Measurements from ENCODE around the gene TGFBRAP1.

DNA sequence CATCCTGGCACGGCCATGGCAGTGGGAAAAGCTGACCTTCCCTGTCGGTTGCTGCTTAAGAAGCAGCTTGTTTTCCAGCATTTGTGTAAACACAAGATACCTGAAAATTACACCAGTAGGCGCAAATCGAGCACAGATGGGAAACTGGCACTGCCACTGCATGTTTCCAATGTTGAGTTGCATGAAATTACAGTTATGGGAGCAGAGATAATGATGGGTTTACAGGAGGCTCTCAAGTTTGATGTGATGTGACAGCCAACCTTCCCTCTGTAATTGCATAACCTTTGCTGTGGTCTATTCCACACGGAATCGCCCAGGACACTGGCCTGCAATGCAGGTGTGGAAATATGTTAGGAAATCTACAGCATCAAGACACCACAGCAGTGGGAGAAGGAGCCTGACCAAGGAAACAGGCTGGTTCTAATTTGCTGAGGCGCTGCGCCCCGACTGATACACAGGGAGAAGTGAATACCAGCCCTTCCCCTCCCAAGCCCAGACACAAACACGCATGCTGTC is 70.6 kb downstream of the TGFBRAP1 start:
- TF ChIP-seq TARDBP (IDR thresholded peaks at IDR 0.05), result no peak
- no peak for TF ChIP-seq NFRKB (IDR thresholded peaks at IDR 0.05)
- no peak for TF ChIP-seq ELF4 (IDR thresholded peaks at IDR 0.05)

Data from HEK293T (cell line).